Hepatocyte (in vitro differentiated cells): ENCODE data around the gene FAM185A.
"Not testable (repeated sequence)": the region's sequence is repeated elsewhere in the genome, so short reads cannot be mapped to it uniquely, and the experiment has no call there.

Experiments
- CTCF ChIP-seq: fragments of 200-600 bp; sonication (generic); IDR thresholded peaks from 2 replicates; pipeline ENCODE4 v1.5.1; 2016; ENCODE audit warnings: antibody characterized with exemption, mild to moderate bottlenecking; ENCODE audit not compliant: poor library complexity
- EZH2 ChIP-seq: fragments of 200-600 bp; sonication (generic); IDR thresholded peaks from 2 replicates; pipeline ENCODE4 v1.6.1; 2016; ENCODE audit warnings: antibody characterized with exemption, mild to moderate bottlenecking, borderline replicate concordance
- EZH2phosphoT487 ChIP-seq: fragments of 200-600 bp; sonication (generic); IDR thresholded peaks from one replicate; pipeline ENCODE4 v1.6.1; 2018; ENCODE audit warnings: antibody characterized with exemption, mild to moderate bottlenecking, low read depth, moderate library complexity; ENCODE audit not compliant: unreplicated experiment, severe bottlenecking

- TF ChIP-seq CTCF, EZH2, EZH2phosphoT487: not testable (repeated sequence)
Measured at GRCh38 chr7:102743861-102744260, 4.9 kb upstream of the FAM185A start.
